ENCODE measurements around the gene PATZ1. TPM values are rescaled to one million over a fixed set of nuclear protein-coding genes. Genes with fewer than 3 reads are reported as not detected.

PATZ1 gene
- total RNA-seq, 1 experiment from 2014 or later: 58.5 TPM

DNA sequence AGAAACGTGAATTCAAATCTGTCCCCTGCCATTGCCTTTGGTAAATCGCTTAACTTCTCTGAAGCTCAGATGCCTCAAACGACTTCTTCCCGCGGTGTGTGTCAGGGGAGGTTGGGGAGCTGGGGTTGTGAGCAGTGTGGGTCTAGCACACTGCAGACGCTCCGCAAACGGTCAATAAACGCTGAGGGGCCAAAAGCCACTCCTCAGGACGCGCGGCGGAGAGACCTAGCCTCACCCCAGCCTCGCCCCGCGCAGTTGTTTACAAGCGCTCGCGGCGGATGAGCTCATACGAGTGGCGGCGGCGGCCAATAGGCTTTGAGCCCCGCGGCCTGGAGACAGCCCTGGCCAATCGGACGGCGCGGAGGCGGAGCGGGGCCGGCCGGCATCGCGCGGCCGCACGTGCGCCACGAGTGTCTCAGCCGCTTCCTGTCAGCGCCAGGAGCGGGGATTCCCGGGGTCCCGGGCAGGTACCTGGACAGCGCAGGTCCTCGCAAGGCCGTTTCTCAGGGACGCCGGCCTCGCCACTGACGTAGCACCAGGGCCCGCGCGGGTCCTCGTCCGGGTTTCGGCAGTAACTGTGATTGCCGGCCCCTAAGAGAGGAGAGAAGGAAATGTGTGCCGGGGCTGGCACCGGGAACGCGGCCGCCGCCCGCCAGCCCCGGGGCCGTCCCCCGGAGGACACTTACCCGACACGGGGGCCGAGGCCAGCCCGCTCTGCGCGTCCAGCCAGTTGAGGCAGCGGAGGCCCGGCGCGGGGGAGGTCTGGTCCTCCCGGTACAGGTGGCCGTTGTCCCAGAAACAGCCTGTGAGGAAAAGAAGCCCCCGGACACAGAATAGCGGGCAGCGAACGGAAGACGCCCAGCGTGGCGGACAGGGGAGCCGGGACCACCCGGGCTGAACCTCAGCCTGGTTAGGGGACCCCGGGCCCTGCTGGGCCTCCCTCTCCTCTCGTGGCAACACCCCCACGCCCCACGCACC, 55.4 kb downstream of the PATZ1 start:
- Histone ChIP-seq H3K27ac (ENCODE audit: low read depth, low read length, poor library complexity, severe bottlenecking) (no peak overlapping the region), H3K9me3 (ENCODE audit: low read depth, low read length, poor library complexity, severe bottlenecking) (no peaks in the 10 kb centered on the region), H3K27me3 (replicated peaks; ENCODE audit: insufficient read depth, low read depth, low read length, poor library complexity) (no peaks in the 10 kb centered on the region), H3K4me3 (ENCODE audit: low read depth, low read length, poor library complexity, severe bottlenecking) (peak overlapping the region; percentile 49), H3K36me3 (ENCODE audit: insufficient read depth, low read length, poor library complexity, severe bottlenecking) (no peaks in the 10 kb centered on the region), H3K4me1 (ENCODE audit: insufficient read depth, low read length, poor library complexity, severe bottlenecking) (peaks cover 23% of the 10 kb centered on the region)
- TF ChIP-seq, protein P1, sequence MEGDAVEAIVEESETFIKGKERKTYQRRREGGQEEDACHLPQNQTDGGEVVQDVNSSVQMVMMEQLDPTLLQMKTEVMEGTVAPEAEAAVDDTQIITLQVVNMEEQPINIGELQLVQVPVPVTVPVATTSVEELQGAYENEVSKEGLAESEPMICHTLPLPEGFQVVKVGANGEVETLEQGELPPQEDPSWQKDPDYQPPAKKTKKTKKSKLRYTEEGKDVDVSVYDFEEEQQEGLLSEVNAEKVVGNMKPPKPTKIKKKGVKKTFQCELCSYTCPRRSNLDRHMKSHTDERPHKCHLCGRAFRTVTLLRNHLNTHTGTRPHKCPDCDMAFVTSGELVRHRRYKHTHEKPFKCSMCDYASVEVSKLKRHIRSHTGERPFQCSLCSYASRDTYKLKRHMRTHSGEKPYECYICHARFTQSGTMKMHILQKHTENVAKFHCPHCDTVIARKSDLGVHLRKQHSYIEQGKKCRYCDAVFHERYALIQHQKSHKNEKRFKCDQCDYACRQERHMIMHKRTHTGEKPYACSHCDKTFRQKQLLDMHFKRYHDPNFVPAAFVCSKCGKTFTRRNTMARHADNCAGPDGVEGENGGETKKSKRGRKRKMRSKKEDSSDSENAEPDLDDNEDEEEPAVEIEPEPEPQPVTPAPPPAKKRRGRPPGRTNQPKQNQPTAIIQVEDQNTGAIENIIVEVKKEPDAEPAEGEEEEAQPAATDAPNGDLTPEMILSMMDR (conservative IDR thresholded peaks at IDR 0.05; ENCODE audit: low read depth, low read length): no peak
- no peak for TF ChIP-seq EZH2 (IDR thresholded peaks at IDR 0.05; ENCODE audit: borderline replicate concordance, low read depth, low read length, poor library complexity, severe bottlenecking)
- intact Hi-C loops (cut with micrococcal nuclease; ENCODE audit: unreplicated experiment): loop anchor here (5.0 kb wide), 2 partner anchors 78 to 183 kb away; partner anchors contain the start of genes LIMK2 and SELENOM
- ChIA-PET CTCF (interaction anchor here (0.5 to 1.6 kb wide), 4 partner anchors 18 to 131 kb away, joined by 3 to 7 read pairs (median 5); no protein-coding TSS in a partner anchor), POLR2A (ENCODE audit: low non-redundant PET) (interaction anchor here (0.7 to 1.0 kb wide), 2 partner anchors 56 to 229 kb away, joined by 4 read pairs; partner anchors contain the start of gene PATZ1)
- peak; percentile 94 for DNase-seq (ENCODE audit: low spot score)
- no TSS peak for BruUV-seq (replicated peaks)

DNA sequence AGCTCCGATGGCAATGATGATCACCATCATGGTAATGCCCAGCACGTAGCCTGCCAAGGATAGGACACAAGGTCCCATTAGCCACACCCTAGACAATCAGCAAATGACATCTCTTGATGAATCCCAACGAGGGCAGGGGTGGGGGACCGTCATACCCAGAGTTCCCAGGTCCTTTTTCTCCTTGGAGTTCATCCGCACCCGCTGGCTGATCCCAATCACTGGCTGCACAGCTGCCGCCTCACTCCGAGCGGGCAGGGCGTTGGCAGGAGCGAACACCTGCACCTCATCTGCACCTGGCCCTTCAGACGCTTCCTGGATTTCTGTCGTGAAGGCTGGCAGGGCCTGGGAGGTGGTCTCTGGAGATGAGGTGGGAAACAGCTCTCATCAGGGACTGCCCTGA, 56.8 kb downstream of the PATZ1 start:
- no peak for TF ChIP-seq EZH2 (IDR thresholded peaks at IDR 0.05; ENCODE audit: borderline replicate concordance, low read depth, low read length, poor library complexity, severe bottlenecking)
- TF ChIP-seq, protein P1 (conservative IDR thresholded peaks at IDR 0.05; ENCODE audit: low read depth, low read length): no peak
- POLR2A ChIA-PET (ENCODE audit: low non-redundant PET): no interaction called here
- DNase-seq (ENCODE audit: low spot score): no peak

DNA sequence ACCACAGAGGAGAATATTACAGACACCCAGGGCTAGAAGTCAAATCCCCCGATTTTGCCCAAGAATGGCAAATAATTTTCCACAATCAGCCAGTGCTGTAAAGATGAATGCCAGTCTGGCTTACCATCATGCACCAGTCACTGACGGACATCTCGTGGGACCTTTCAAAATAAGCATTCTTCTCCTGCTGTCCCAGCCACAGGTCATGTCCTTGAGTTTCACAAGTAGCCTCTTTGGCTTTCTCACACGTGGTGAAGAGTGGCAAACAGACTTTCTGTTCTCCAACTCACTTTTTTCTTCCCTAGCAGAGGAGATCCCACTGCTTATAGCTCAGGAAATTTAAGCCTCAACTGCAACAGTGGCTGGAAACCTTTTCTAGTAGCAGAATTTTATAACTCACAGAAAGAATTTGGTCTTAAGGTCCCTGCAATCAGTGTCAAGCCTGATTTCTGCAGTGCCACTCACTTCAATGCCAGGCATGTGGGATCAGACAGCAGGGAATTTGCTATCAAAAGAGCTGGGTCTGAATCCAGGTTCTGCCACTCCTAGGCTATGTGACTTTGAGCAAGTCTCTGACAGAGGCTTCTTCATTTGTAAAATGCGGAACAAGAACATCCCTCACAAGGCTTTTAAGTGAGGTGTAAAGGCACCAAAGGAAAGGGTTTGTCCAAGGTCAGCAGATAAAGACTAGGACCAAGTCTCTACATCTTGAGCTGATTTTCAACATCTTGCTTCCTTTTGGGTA, 57.5 kb downstream of the PATZ1 start:
- H3K4me1 ChIP-seq (ENCODE audit: insufficient read depth, low read length, poor library complexity, severe bottlenecking): peaks cover 19% of the 10 kb centered on the region
- DNase-seq (ENCODE audit: low spot score): no peak
- intact Hi-C loops (cut with micrococcal nuclease; ENCODE audit: unreplicated experiment): no loop called here
- no peaks in the 10 kb centered on the region for H3K36me3 ChIP-seq (ENCODE audit: insufficient read depth, low read length, poor library complexity, severe bottlenecking)
- TF ChIP-seq, protein P1 (conservative IDR thresholded peaks at IDR 0.05; ENCODE audit: low read depth, low read length): no peak
- TF ChIP-seq EZH2 (IDR thresholded peaks at IDR 0.05; ENCODE audit: borderline replicate concordance, low read depth, low read length, poor library complexity, severe bottlenecking): no peak
- CTCF ChIA-PET: no interaction called here
- no TSS peak for BruUV-seq (replicated peaks)
- no peak overlapping the region for H3K27ac ChIP-seq (ENCODE audit: low read depth, low read length, poor library complexity, severe bottlenecking)
- no peaks in the 10 kb centered on the region for H3K27me3 ChIP-seq (replicated peaks; ENCODE audit: insufficient read depth, low read depth, low read length, poor library complexity)
- H3K9me3 ChIP-seq (ENCODE audit: low read depth, low read length, poor library complexity, severe bottlenecking): no peaks in the 10 kb centered on the region
- no peak overlapping the region for H3K4me3 ChIP-seq (ENCODE audit: low read depth, low read length, poor library complexity, severe bottlenecking)
- POLR2A ChIA-PET (ENCODE audit: low non-redundant PET): no interaction called here

More for the DNA sequence above, 56.8 kb downstream of the PATZ1 start:
- H3K9me3 ChIP-seq (ENCODE audit: low read depth, low read length, poor library complexity, severe bottlenecking): no peaks in the 10 kb centered on the region
- H3K36me3 ChIP-seq (ENCODE audit: insufficient read depth, low read length, poor library complexity, severe bottlenecking): no peaks in the 10 kb centered on the region
- intact Hi-C loops (cut with micrococcal nuclease; ENCODE audit: unreplicated experiment): no loop called here
- CTCF ChIA-PET: no interaction called here
- peaks cover 19% of the 10 kb centered on the region for H3K4me1 ChIP-seq (ENCODE audit: insufficient read depth, low read length, poor library complexity, severe bottlenecking)
- no peaks in the 10 kb centered on the region for H3K27me3 ChIP-seq (replicated peaks; ENCODE audit: insufficient read depth, low read depth, low read length, poor library complexity)
- H3K27ac ChIP-seq (ENCODE audit: low read depth, low read length, poor library complexity, severe bottlenecking): no peak overlapping the region
- BruUV-seq (replicated peaks): no TSS peak
- H3K4me3 ChIP-seq (ENCODE audit: low read depth, low read length, poor library complexity, severe bottlenecking): no peak overlapping the region

Data from A673 (cell line).